ENCODE results near the gene KRT84.
A peak's percentile ranks its signal among the peaks of the same experiment; 100 is the strongest.

GRCh38 chr12:52380271-52380694 is 5.2 kb downstream of the KRT84 start:
- TF ChIP-seq CTCF (conservative IDR thresholded peaks at IDR 0.05; ENCODE audit: low read depth, low read length) (peak; percentile 64), EZH2 (IDR thresholded peaks at IDR 0.05; ENCODE audit: borderline replicate concordance, low read depth, low read length, poor library complexity, severe bottlenecking) (no peak)

Data from A673 (cell line).